HEK293 (cell line): ENCODE data around the gene FADS1.

Experiments
- HOXA7 ChIP-seq: sonication (generic); formaldehyde crosslinking; IDR thresholded peaks from 2 replicates; pipeline ENCODE4 v1.8.1; 2022; ENCODE audit warnings: missing genetic modification reagents, borderline replicate concordance
- ZBTB7A ChIP-seq: fragments of 450-650 bp; formaldehyde crosslinking; IDR thresholded peaks from 2 replicates; pipeline ENCODE4 v1.5.1; 2016; ENCODE audit warnings: low read depth, missing biosample characterization, missing genetic modification characterization
- ZNF138 ChIP-seq: fragments of 450-650 bp; formaldehyde crosslinking; IDR thresholded peaks from 2 replicates; pipeline ENCODE4 v1.5.1; 2016; ENCODE audit warnings: missing biosample characterization, missing genetic modification characterization, borderline replicate concordance
- ZNF169 ChIP-seq: fragments of 450-650 bp; formaldehyde crosslinking; IDR thresholded peaks from 2 replicates; pipeline ENCODE4 v1.5.1; 2016; ENCODE audit warnings: missing biosample characterization, missing genetic modification characterization
- ZNF239 ChIP-seq: fragments of 450-650 bp; formaldehyde crosslinking; IDR thresholded peaks from 2 replicates; pipeline ENCODE4 v1.5.1; 2016; ENCODE audit warnings: missing biosample characterization, missing genetic modification characterization
- ZNF274 ChIP-seq, 2 experiments: fragments of 200-500 bp in 1 of 2; fragments of 450-650 bp in 1 of 2; sonication (Bioruptor generic) in 1 of 2; formaldehyde crosslinking in 1 of 2; IDR thresholded peaks; 2 replicates each; pipeline versions ENCODE4 v1.5.1 to v1.6.1; 2014 to 2016; ENCODE audit warnings: borderline replicate concordance in 1 of 2, inconsistent platforms in 1 of 2, low read length in 1 of 2, missing biosample characterization in 1 of 2, missing genetic modification characterization in 1 of 2
- ZNF561 ChIP-seq: fragments of 450-650 bp; IDR thresholded peaks from 2 replicates; pipeline ENCODE4 v1.5.1; 2018; ENCODE audit warnings: missing biosample characterization, missing genetic modification characterization, borderline replicate concordance
- ZXDB ChIP-seq: fragments of 450-650 bp; formaldehyde crosslinking; IDR thresholded peaks from 2 replicates; pipeline ENCODE4 v1.5.1; 2016; ENCODE audit warnings: missing biosample characterization, missing genetic modification characterization
- TF ChIP-seq, protein P1 (sequence below): fragments of 450-650 bp; formaldehyde crosslinking; IDR thresholded peaks from 2 replicates; pipeline ENCODE4 v1.5.1; 2016; ENCODE audit warnings: missing biosample characterization, missing genetic modification characterization
- TF ChIP-seq, protein P2 (sequence below): fragments of 450-650 bp; formaldehyde crosslinking; IDR thresholded peaks from 2 replicates; pipeline ENCODE4 v1.5.1; 2016; ENCODE audit warnings: missing biosample characterization, missing genetic modification characterization
- TF ChIP-seq, protein P3 (sequence below): fragments of 450-650 bp; formaldehyde crosslinking; IDR thresholded peaks from 2 replicates; pipeline ENCODE4 v1.5.1; 2016; ENCODE audit warnings: missing biosample characterization, missing genetic modification characterization
- TF ChIP-seq, protein P4 (sequence below): fragments of 450-650 bp; formaldehyde crosslinking; IDR thresholded peaks from 2 replicates; pipeline ENCODE4 v1.5.1; 2016; ENCODE audit warnings: missing biosample characterization, missing genetic modification characterization

DNA sequence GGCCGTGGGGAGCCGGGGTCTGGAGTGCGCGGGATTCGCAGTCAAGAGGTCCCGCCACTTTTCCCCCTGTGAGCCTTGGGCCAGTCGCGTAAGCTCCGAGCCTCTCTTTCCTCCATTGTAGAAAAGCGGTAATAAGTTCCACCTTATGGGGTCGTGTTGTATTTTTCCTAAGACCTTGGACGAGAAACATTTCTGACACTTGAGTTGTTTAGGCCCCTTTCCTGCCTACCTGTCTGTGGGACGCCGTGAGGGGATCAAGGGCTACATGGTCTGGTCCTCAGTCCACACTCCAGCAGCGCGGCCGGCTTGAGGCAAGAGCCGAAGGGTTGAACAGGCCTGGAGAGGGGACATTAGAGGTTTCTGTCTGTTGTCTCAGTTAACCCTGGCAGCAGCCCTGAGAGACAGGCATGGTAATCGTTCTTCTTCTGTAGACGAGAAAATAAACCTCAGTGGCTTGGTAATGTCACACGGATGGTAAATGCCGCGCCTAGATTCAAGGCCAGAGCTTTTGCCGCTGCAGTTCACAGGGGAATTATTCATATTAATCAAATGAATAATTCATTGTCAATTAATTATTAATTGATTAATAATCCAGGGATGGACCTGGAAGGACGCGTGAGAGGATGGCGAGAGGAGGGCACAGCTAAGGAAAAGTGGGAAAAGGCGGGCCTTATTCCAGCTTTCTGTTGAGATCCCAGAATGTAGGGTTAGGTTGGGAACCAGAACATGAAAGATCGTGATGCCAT lies 23.5 kb downstream of the FADS1 start:
- TF ChIP-seq, protein P1, sequence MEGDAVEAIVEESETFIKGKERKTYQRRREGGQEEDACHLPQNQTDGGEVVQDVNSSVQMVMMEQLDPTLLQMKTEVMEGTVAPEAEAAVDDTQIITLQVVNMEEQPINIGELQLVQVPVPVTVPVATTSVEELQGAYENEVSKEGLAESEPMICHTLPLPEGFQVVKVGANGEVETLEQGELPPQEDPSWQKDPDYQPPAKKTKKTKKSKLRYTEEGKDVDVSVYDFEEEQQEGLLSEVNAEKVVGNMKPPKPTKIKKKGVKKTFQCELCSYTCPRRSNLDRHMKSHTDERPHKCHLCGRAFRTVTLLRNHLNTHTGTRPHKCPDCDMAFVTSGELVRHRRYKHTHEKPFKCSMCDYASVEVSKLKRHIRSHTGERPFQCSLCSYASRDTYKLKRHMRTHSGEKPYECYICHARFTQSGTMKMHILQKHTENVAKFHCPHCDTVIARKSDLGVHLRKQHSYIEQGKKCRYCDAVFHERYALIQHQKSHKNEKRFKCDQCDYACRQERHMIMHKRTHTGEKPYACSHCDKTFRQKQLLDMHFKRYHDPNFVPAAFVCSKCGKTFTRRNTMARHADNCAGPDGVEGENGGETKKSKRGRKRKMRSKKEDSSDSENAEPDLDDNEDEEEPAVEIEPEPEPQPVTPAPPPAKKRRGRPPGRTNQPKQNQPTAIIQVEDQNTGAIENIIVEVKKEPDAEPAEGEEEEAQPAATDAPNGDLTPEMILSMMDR (tag by site-specific recombination), result no peak
- no peak for TF ChIP-seq ZNF561 (tag by site-specific recombination)
- TF ChIP-seq, protein P2, sequence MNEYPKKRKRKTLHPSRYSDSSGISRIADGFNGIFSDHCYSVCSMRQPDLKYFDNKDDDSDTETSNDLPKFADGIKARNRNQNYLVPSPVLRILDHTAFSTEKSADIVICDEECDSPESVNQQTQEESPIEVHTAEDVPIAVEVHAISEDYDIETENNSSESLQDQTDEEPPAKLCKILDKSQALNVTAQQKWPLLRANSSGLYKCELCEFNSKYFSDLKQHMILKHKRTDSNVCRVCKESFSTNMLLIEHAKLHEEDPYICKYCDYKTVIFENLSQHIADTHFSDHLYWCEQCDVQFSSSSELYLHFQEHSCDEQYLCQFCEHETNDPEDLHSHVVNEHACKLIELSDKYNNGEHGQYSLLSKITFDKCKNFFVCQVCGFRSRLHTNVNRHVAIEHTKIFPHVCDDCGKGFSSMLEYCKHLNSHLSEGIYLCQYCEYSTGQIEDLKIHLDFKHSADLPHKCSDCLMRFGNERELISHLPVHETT (tag by site-specific recombination), result no peak
- TF ChIP-seq HOXA7 (CRISPR knock-in tag), result no peak
- TF ChIP-seq, protein P3, sequence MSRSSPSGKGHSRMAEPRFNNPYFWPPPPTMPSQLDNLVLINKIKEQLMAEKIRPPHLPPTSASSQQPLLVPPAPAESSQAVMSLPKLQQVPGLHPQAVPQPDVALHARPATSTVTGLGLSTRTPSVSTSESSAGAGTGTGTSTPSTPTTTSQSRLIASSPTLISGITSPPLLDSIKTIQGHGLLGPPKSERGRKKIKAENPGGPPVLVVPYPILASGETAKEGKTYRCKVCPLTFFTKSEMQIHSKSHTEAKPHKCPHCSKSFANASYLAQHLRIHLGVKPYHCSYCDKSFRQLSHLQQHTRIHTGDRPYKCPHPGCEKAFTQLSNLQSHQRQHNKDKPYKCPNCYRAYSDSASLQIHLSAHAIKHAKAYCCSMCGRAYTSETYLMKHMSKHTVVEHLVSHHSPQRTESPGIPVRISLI (tag by site-specific recombination), result no peak
- TF ChIP-seq, protein P4, sequence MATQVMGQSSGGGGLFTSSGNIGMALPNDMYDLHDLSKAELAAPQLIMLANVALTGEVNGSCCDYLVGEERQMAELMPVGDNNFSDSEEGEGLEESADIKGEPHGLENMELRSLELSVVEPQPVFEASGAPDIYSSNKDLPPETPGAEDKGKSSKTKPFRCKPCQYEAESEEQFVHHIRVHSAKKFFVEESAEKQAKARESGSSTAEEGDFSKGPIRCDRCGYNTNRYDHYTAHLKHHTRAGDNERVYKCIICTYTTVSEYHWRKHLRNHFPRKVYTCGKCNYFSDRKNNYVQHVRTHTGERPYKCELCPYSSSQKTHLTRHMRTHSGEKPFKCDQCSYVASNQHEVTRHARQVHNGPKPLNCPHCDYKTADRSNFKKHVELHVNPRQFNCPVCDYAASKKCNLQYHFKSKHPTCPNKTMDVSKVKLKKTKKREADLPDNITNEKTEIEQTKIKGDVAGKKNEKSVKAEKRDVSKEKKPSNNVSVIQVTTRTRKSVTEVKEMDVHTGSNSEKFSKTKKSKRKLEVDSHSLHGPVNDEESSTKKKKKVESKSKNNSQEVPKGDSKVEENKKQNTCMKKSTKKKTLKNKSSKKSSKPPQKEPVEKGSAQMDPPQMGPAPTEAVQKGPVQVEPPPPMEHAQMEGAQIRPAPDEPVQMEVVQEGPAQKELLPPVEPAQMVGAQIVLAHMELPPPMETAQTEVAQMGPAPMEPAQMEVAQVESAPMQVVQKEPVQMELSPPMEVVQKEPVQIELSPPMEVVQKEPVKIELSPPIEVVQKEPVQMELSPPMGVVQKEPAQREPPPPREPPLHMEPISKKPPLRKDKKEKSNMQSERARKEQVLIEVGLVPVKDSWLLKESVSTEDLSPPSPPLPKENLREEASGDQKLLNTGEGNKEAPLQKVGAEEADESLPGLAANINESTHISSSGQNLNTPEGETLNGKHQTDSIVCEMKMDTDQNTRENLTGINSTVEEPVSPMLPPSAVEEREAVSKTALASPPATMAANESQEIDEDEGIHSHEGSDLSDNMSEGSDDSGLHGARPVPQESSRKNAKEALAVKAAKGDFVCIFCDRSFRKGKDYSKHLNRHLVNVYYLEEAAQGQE, result no peak
- no peak for TF ChIP-seq ZNF239
- TF ChIP-seq ZNF169 (tag by site-specific recombination), result no peak
- TF ChIP-seq ZXDB (tag by site-specific recombination), result no peak
- TF ChIP-seq ZNF138, result no peak
- no peak for TF ChIP-seq ZNF274 (IDR thresholded peaks at IDR 0.05; ENCODE audit: low read length)
- TF ChIP-seq ZNF274 (tag by site-specific recombination; IDR thresholded peaks at IDR 0.05; ENCODE audit: borderline replicate concordance), result no peak
- TF ChIP-seq ZBTB7A (tag by site-specific recombination), result no peak
